HG03457 (cell line): ENCODE data around the gene PDRG1.

ENCODE experiments used
- ATAC-seq: cut with Tn5 transposase; IDR thresholded peaks from one replicate; pipeline ENCODE4 v1.9.1; 2021; ENCODE audit warnings: moderate number of reproducible peaks; ENCODE audit not compliant: unreplicated experiment

Gene PDRG1

GRCh38 chr20:31909253-31910070, 42.4 kb downstream of the PDRG1 start:
- ATAC-seq = no peak

- no peak for ATAC-seq
Observed at GRCh38 chr20:31908424-31908823, 43.4 kb downstream of the PDRG1 start.

DNA sequence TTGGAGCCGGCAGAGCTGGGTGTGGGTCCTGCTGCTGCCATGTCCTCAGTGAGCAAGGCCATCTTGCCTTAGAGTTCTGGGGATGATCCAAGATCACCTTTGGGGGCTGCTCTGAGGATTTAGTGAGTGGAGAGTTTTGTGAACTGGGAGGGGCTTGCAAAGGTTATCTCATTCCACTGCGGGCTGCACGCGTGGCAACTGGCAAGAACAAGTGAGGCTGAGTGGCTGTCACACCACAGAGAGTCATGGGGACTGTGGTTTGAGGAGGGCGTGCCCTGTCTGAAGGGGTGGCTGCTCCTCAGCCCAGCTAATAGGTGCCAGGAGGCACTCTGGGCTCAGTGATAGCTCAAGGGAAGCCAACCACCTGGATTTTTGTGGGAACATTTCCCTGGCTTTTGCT, 43.8 kb downstream of the PDRG1 start:
- no peak for ATAC-seq

DNA sequence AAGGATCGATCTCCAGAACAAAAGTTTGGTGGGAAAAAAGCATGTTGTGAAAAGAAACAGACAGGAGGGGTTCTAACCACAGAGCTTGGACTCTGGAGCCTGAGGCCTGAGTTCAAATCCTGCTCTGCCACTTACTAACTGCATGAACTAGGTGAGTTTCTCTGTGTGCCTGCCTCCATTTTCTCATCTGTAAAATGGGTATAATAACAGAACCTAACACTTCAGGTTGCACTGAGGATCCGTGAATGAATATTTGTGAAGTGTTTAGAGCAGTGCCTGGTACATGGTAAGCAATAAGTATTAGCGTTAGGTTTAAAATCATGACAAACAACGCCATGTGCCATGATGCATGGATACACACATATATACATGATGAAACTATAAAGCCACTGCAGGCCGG, 44.8 kb downstream of the PDRG1 start:
- ATAC-seq = no peak

- no peak for ATAC-seq
Observed at GRCh38 chr20:31906001-31906400, 45.8 kb downstream of the PDRG1 start.

DNA sequence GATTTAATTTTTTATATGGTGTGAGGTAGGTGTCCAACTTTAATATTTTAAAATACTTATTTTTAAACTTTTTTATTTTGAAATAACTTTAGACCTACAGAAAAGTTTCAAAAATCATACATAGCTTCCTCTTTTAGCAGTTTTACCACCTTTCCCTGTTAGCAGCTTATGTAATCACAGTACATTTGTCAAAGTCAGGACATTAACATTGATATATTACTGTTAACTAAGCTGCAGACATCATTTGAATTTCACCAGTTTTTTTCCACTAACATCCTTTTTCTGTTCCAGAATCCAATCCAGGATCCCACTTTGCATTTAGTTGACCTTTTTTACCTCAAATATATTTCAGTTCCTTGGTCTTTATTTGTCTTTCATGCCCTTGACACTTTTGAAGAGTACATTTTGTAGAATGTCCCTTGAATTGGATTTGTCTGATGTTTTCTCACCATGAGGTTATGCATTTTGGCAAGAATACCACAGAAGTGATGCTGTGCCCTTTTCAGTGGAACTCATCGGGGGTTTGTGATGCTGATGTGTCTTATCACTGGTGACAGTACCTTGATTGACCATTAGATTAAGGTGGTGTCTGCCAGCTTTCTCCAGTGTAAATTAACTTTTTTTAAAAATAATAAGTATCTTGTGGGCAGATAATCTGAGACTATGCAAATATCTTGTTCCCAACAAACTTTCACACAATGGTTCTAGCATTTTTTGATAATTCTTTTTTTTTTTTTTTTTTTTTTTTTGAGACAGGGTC, 48.0 kb downstream of the PDRG1 start:
- no peak for ATAC-seq

- no peak for ATAC-seq
Observed at GRCh38 chr20:31901615-31902014, 50.2 kb downstream of the PDRG1 start.

- ATAC-seq = no peak
Observed at GRCh38 chr20:31897541-31897940, 54.3 kb downstream of the PDRG1 start.

DNA sequence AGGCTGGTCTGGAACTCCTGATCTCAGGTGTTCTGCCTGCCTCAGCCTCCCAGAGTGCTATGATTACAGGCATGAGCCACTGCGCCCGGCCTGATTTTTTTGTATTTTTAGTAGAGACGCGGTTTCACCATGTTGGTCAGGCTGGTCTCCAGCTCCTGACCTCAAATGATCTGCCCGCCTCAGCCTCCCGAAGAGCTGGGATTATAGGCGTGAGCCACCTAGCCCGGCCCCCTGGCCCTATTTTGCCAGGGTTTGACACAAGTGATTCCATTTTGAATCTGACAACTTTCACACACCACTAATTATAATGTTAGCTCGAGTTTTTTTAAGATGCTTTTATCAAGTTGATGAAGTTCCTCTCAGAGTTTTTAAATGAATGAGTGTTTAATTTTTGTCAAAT, 55.8 kb downstream of the PDRG1 start:
- no peak for ATAC-seq

- ATAC-seq = peak; percentile 69
Observed at GRCh38 chr20:31894980-31895675, 56.7 kb downstream of the PDRG1 start.
